ENCODE data around the gene RCOR3.
A peak's percentile ranks its signal among the peaks of the same experiment; 100 is the strongest.
"Not testable (repeated sequence)": the region's sequence is repeated elsewhere in the genome, so short reads cannot be mapped to it uniquely, and the experiment has no call there.

RCOR3 gene

DNA sequence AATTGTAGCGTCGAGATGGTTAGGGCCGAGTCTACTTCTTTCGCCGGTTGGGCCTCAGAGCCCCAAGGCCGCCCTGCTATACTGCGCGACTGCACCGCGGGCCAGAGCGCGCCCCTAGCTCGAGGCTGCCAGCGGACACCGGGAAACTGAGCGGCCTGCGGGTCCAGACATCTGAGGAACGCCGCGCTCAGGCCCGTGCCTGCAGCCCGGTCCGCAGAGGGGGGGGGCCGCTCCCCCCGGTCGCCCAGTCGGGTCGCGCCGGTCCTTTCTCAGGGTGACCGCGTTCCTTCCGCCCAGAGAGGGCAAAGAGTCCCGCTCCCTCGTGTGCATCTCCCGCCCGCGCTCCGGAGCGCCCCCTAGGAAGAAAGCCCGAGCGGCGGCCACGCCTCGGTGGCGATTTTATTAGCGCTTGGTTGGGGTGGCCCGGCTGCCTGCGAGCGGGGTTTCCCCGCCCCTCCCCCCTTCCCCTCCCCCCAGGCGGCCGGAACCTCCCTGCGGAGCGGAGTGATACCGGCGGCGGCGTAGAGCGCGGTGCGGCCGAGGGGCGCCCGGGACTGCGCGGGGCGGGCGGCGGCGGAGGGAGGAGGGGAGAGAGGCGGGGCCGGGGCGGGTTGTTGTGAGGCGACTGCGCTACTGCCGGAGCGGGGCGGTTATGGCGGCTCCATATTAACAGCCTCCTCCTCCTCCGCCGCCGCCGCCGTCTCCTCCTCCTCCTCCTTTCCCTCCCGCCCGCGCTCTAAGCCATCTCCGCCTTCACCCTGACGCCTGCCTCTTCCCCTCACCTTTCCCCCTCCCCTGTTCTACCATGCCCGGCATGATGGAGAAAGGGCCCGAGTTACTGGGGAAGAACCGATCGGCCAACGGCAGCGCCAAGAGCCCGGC lies at the start of gene RCOR3:
Gene RCOR3, plus strand, starts transcription at position 611 of the 882 bp plus-strand sequence. Its CDS starts 195 bp downstream, at position 806.
- peak; percentile 88 to 89 for DNase-seq (ENCODE audit: low read depth in 2 of 2)

GRCh38 chr1:211210052-211210451 lies 49.1 kb upstream of the RCOR3 start:
- DNase-seq (ENCODE audit: low read depth in 2 of 2) = no peak

- DNase-seq (ENCODE audit: low read depth in 2 of 2) = no peak
Observed at GRCh38 chr1:211210965-211211364, 48.2 kb upstream of the RCOR3 start.

GRCh38 chr1:211213702-211214101 lies 45.5 kb upstream of the RCOR3 start:
- no peak for DNase-seq (ENCODE audit: low read depth in 2 of 2)

GRCh38 chr1:211215577-211215976 lies 43.6 kb upstream of the RCOR3 start:
- DNase-seq (ENCODE audit: low read depth in 2 of 2) = no peak

GRCh38 chr1:211217392-211217791 lies 41.8 kb upstream of the RCOR3 start:
- no peak for DNase-seq (ENCODE audit: low read depth in 2 of 2)

- not testable (repeated sequence) for DNase-seq (ENCODE audit: low read depth in 2 of 2)
Observed at GRCh38 chr1:211222469-211223234, 36.5 kb upstream of the RCOR3 start.

- not testable (repeated sequence) for DNase-seq (ENCODE audit: low read depth in 2 of 2)
Observed at GRCh38 chr1:211228573-211229364, 30.4 kb upstream of the RCOR3 start.

DNA sequence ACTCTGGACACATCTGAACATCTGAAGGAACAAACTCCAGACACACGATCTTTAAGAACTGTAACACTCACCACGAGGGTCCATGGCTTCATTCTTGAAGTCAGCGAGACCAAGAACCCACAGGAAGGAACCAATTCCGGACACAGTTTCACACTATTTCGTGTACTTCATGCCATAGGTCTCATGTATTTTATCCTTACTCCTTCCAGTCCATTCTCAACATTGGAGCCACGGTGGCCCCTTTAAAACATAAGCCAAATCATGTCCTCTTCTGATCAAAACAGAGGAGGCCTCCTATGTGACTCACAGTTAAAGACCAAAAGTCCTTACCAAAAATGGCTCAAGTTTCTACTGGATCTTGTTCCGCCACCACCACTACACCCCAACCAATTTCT lies 29.8 kb upstream of the RCOR3 start:
- no peak for DNase-seq (ENCODE audit: low read depth in 2 of 2)

DNA sequence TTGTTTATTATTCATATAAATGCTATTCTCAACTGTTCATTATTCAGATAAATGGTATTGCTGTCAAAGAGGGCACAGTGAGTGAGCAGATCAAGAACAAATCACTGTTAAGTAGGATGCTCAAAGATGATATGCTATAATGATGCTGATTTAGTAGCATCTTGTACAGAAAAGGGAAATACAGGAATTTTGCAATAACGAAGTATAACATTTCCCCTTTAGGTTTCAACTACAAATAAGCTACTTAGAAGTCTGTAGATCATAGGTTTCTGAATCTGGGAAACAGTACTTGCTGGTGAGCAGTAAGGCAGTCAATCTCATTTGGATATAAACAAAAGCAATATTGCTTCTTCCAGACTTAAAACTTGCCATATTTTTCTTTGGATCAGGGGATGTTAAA lies 27.3 kb upstream of the RCOR3 start:
- DNase-seq (ENCODE audit: low read depth in 2 of 2) = no peak

DNA sequence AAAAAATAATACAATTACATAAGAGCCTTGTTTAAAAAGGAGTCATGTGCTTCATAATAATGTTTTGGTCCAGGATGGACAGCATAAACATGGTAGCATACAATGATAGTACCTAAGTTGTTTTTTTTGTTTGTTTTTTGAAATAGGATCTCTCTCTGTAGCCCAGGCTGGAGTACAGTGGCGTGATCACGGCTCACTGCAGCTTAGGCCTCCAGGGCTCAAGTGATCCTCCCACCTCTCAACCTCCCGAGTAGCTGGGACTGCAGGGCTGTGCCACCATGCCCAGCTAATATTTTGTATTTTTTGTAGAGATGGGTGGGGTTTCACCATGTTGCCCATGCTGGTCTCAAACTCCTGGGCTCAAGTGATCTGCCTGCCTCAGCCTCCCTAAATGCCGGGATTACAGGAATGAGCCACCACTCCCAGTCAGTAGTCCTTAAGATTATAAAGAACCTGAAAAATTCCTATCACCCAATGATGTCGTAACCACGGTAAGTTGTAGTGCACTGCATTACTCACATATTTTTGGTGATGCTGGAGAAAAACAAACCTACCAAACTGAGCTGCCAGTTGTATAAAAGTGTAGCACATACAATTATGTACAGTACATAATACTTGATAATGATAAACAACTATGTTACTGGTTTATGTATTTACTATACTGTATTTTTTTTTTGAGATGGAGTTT lies 22.4 kb upstream of the RCOR3 start:
- DNase-seq (ENCODE audit: low read depth in 2 of 2) = no peak

DNA sequence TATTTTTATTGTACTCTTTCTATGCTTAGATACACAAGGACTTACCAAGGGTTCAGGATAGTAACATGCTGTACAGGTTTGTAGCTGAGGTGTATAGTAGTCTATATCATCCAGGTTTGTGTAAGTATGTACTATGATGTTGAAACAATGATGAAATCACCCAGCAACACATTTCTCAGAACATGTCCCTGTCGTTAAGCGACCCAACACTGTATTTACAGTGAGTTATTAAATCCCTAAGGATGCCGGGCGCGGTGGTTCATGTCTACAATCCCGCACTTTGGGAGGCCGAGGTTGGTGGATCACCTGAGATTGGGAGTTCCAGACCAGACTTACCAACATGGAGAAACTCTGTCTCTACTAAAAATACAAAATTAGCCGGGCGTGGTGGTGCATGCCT lies 21.6 kb upstream of the RCOR3 start:
- no peak for DNase-seq (ENCODE audit: low read depth in 2 of 2)

GRCh38 chr1:211240567-211240966 lies 18.6 kb upstream of the RCOR3 start:
- DNase-seq (ENCODE audit: low read depth in 2 of 2) = not testable (repeated sequence)

GRCh38 chr1:211241071-211241470 lies 18.1 kb upstream of the RCOR3 start:
- no peak for DNase-seq (ENCODE audit: low read depth in 2 of 2)

GRCh38 chr1:211243639-211244038 lies 15.5 kb upstream of the RCOR3 start:
- not testable (repeated sequence) for DNase-seq (ENCODE audit: low read depth in 2 of 2)

GRCh38 chr1:211246583-211246982 lies 12.6 kb upstream of the RCOR3 start:
- not testable (repeated sequence) for DNase-seq (ENCODE audit: low read depth in 2 of 2)

DNA sequence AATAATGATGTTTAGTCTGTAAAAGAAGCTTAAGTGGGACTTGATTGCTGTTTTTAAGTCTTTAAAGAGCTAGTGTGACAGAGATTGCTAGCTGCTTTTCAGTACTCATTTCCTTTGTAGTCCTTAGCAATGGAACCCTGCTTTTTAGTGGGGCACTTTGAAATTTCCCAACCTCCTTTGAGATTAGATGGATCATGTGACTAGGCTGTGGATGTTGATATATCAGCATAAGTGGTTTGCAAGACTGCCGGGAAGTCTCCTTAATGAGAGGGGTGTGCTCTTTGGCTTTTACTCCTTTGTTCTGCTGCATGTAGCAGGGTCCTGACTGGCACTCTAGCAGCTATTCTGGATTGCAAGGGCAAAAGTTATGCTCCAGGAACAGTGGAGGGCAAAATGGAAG lies 11.2 kb upstream of the RCOR3 start:
- DNase-seq (ENCODE audit: low read depth in 2 of 2) = no peak

DNA sequence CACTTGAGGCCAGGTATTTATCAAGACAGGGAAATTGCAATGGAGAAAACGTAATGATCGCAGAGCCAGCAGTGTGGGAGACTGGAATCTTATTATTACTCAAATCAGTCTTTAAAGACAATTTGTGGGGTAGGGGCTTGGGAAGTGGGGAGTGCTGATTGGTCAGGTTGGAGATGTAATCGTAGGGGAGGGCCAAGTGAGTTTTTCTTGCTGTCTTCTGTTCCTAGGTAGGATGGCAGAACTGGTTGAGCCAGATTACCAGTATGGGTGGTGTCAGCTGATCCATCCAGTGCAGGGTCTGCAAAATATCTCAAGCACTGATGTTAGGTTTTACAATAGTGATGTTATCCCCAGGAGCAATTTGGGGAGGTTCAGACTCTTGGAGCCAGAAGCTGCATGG lies 9.6 kb upstream of the RCOR3 start:
- not testable (repeated sequence) for DNase-seq (ENCODE audit: low read depth in 2 of 2)

DNA sequence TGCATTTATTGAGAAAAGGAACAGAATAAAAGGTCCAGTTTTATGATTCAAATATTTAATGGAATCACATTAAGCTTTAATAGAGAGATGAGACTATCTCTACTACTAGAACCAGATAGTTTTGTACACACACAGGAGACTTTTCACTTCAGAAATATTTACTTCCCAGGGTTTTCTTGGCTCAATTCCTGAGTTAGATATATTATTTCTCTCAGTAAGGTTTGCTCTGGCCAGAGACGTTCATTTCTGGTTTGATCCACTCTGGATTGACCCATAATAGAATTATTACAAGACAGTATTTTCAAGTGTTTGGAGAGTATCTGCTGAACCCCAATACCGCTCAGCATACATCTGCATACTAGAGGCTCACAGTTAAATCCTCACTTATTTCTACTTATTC lies 1.3 kb upstream of the RCOR3 start:
- DNase-seq (ENCODE audit: low read depth in 2 of 2) = no peak

- peak; percentile 47 to 53 for DNase-seq (ENCODE audit: low read depth in 2 of 2)
Observed at GRCh38 chr1:211258310-211258755, 833 bp upstream of the RCOR3 start.

- peak in 1 of 2 experiments; percentile 25 for DNase-seq (ENCODE audit: low read depth in 2 of 2)
Observed at GRCh38 chr1:211259638-211260126, 516 bp downstream of the RCOR3 start.
